Measurements from ENCODE around the gene VWC2L. TPM values are rescaled to one million over a fixed set of nuclear protein-coding genes. Genes with fewer than 3 reads are reported as not detected.

The VWC2L gene
- total RNA-seq, 1 experiment from 2014 or later, result not detected

GRCh38 chr2:214436470-214436869 lies 25.6 kb downstream of the VWC2L start (continued):
- TF ChIP-seq ZNF532 (CRISPR knock-in tag; IDR thresholded peaks at IDR 0.05; ENCODE audit: borderline replicate concordance) (no peak), JAZF1 (CRISPR knock-in tag; IDR thresholded peaks at IDR 0.05) (no peak), HMGXB4 (CRISPR knock-in tag; IDR thresholded peaks at IDR 0.05) (no peak), MYBL2 (CRISPR knock-in tag; IDR thresholded peaks at IDR 0.05) (no peak), ZMAT4 (CRISPR knock-in tag; IDR thresholded peaks at IDR 0.05) (no peak), TEAD4 (CRISPR knock-in tag; IDR thresholded peaks at IDR 0.05) (no peak), ZNF512 (CRISPR knock-in tag; IDR thresholded peaks at IDR 0.05; ENCODE audit: borderline replicate concordance) (no peak), ZNF281 (CRISPR knock-in tag; IDR thresholded peaks at IDR 0.05) (no peak), ZSCAN18 (CRISPR knock-in tag; IDR thresholded peaks at IDR 0.05) (no peak), ELF4 (CRISPR knock-in tag; IDR thresholded peaks at IDR 0.05; ENCODE audit: low read depth) (no peak), CREB1 (CRISPR knock-in tag; IDR thresholded peaks at IDR 0.05) (no peak), ZNF423 (CRISPR knock-in tag; IDR thresholded peaks at IDR 0.05) (no peak)

GRCh38 chr2:214450118-214450894 lies 39.5 kb downstream of the VWC2L start:
- CTCF ChIA-PET, result no interaction called here
- peak; percentile 56 for ATAC-seq
- no peak overlapping the region for H3K4me3 Mint-ChIP-seq
- H3K4me1 Mint-ChIP-seq, result peaks cover 14% of the 10 kb centered on the region
- H3K9me3 Mint-ChIP-seq, result no peaks in the 10 kb centered on the region
- POLR2A ChIA-PET, result no interaction called here
- no peak overlapping the region for H3K27ac Mint-ChIP-seq
- H3K36me3 Mint-ChIP-seq, result no peaks in the 10 kb centered on the region
- DNase-seq (ENCODE audit: low spot score), result no peak
- no peaks in the 10 kb centered on the region for H3K27me3 Mint-ChIP-seq (ENCODE audit: low read depth)
- no peak for TF ChIP-seq ZNF425 (CRISPR knock-in tag; conservative IDR thresholded peaks at IDR 0.05)
- TF ChIP-seq SOX15 (CRISPR knock-in tag; IDR thresholded peaks at IDR 0.05), result no peak
- no peak for TF ChIP-seq AFF4 (CRISPR knock-in tag; IDR thresholded peaks at IDR 0.05; ENCODE audit: borderline replicate concordance)
- no peak for TF ChIP-seq ESRRA (CRISPR knock-in tag; IDR thresholded peaks at IDR 0.05; ENCODE audit: borderline replicate concordance)
